DOHH2 (cell line): Measurements from ENCODE around the gene PIGX.

ENCODE experiments used
- H3F3A ChIP-seq: fragments of 200-600 bp; sonication (generic), shearing (Covaris generic); 2 replicates; pipeline ENCODE4 v1.6.0; 2016; ENCODE audit warnings: antibody characterized with exemption, mild to moderate bottlenecking; ENCODE audit not compliant: control insufficient read depth, insufficient read depth
- H3K27ac ChIP-seq: fragments of 200-600 bp; sonication (generic); 2 replicates; pipeline ENCODE4 v1.5.1; 2014; ENCODE audit warnings: low read depth, mild to moderate bottlenecking, low read length, moderate library complexity
- H3K27me3 ChIP-seq: fragments of 200-600 bp; sonication (generic); 2 replicates; pipeline ENCODE4 v1.6.1; 2014; ENCODE audit warnings: mild to moderate bottlenecking, low read length, mixed read lengths; ENCODE audit not compliant: control insufficient read depth
- H3K36me3 ChIP-seq: fragments of 200-600 bp; sonication (generic); 2 replicates; pipeline ENCODE4 v1.6.1; 2014; ENCODE audit warnings: mild to moderate bottlenecking, low read length, moderate library complexity, mixed read lengths; ENCODE audit not compliant: control insufficient read depth
- H3K4me1 ChIP-seq: fragments of 200-600 bp; sonication (generic); 2 replicates; pipeline ENCODE4 v1.6.1; 2014; ENCODE audit warnings: mild to moderate bottlenecking, low read length, mixed read lengths; ENCODE audit not compliant: control insufficient read depth
- H3K4me2 ChIP-seq: fragments of 200-600 bp; sonication (generic); 2 replicates; pipeline ENCODE4 v1.6.0; 2014; ENCODE audit warnings: mild to moderate bottlenecking, low read length, moderate library complexity
- H3K4me3 ChIP-seq: fragments of 200-600 bp; sonication (generic); 2 replicates; pipeline ENCODE4 v1.5.1; 2014; ENCODE audit warnings: mild to moderate bottlenecking, low read length, mixed read lengths
- H3K79me2 ChIP-seq: fragments of 200-600 bp; sonication (generic); 2 replicates; pipeline ENCODE4 v1.6.1; 2014; ENCODE audit warnings: mild to moderate bottlenecking, low read length, mixed read lengths; ENCODE audit not compliant: control insufficient read depth
- H3K9me2 ChIP-seq: fragments of 200-600 bp; sonication (generic); replicated peaks from 2 replicates; pipeline ENCODE4 v1.6.1; 2014; ENCODE audit warnings: mild to moderate bottlenecking, low read length, mixed read lengths; ENCODE audit not compliant: control insufficient read depth
- H3K9me3 ChIP-seq: fragments of 200-600 bp; sonication (generic); 2 replicates; pipeline ENCODE4 v1.6.1; 2014; ENCODE audit warnings: antibody characterized with exemption, low read length, mixed read lengths; ENCODE audit not compliant: control insufficient read depth, insufficient read depth
- H4K20me1 ChIP-seq: fragments of 200-600 bp; sonication (generic); 2 replicates; pipeline ENCODE4 v1.6.0; 2014; ENCODE audit warnings: low read depth, mild to moderate bottlenecking, antibody characterized with exemption, low read length, moderate library complexity; ENCODE audit not compliant: control insufficient read depth, insufficient read depth
- EZH2phosphoT487 ChIP-seq: fragments of 200-600 bp; sonication (generic); IDR thresholded peaks from 2 replicates; pipeline ENCODE4 v1.6.1; 2017; ENCODE audit warnings: borderline replicate concordance, mild to moderate bottlenecking, antibody characterized with exemption, low read length, moderate library complexity, mixed read lengths
- TF ChIP-seq, protein P1 (sequence below): fragments of 200-600 bp; sonication (generic); IDR thresholded peaks from one replicate; pipeline ENCODE4 v1.5.1; 2014; ENCODE audit warnings: antibody characterized with exemption, mild to moderate bottlenecking, low read depth, low read length; ENCODE audit not compliant: poor library complexity, severe bottlenecking

Gene PIGX

DNA sequence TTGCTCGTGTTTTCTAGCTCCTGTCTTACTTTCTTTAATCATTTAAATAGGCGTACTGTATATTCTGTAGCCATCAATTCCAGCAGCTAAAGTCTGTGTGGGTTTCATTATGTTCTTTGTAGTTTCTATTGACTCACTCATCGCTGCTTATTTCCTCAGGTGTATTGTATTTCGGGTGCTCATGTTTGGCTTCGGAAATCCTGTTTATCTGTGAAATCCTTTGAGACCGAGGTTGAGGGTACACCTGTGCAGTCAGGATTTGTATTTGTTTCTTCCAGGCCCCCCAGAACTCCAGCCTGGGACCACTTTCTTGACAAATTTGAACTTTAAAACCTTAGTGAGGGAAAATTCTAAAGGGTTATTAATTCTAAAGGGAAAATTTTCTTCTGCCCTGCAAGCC is 25.5 kb downstream of the PIGX start:
- Histone ChIP-seq H3K9me3 (no peaks in the 10 kb centered on the region), H3K27ac (no peak overlapping the region), H4K20me1 (no peaks in the 10 kb centered on the region), H3K4me1 (peaks cover 13% of the 10 kb centered on the region), H3K27me3 (no peaks in the 10 kb centered on the region), H3K79me2 (peaks cover 32% of the 10 kb centered on the region), H3F3A (no peaks in the 10 kb centered on the region; the same call in 1 of the 2 replicates), H3K9me2 (no peaks in the 10 kb centered on the region), H3K36me3 (peaks cover 33% of the 10 kb centered on the region), H3K4me2 (no peak overlapping the region), H3K4me3 (no peak overlapping the region)
- TF ChIP-seq, protein P1, sequence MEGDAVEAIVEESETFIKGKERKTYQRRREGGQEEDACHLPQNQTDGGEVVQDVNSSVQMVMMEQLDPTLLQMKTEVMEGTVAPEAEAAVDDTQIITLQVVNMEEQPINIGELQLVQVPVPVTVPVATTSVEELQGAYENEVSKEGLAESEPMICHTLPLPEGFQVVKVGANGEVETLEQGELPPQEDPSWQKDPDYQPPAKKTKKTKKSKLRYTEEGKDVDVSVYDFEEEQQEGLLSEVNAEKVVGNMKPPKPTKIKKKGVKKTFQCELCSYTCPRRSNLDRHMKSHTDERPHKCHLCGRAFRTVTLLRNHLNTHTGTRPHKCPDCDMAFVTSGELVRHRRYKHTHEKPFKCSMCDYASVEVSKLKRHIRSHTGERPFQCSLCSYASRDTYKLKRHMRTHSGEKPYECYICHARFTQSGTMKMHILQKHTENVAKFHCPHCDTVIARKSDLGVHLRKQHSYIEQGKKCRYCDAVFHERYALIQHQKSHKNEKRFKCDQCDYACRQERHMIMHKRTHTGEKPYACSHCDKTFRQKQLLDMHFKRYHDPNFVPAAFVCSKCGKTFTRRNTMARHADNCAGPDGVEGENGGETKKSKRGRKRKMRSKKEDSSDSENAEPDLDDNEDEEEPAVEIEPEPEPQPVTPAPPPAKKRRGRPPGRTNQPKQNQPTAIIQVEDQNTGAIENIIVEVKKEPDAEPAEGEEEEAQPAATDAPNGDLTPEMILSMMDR: no peak
- no peak for TF ChIP-seq EZH2phosphoT487

DNA sequence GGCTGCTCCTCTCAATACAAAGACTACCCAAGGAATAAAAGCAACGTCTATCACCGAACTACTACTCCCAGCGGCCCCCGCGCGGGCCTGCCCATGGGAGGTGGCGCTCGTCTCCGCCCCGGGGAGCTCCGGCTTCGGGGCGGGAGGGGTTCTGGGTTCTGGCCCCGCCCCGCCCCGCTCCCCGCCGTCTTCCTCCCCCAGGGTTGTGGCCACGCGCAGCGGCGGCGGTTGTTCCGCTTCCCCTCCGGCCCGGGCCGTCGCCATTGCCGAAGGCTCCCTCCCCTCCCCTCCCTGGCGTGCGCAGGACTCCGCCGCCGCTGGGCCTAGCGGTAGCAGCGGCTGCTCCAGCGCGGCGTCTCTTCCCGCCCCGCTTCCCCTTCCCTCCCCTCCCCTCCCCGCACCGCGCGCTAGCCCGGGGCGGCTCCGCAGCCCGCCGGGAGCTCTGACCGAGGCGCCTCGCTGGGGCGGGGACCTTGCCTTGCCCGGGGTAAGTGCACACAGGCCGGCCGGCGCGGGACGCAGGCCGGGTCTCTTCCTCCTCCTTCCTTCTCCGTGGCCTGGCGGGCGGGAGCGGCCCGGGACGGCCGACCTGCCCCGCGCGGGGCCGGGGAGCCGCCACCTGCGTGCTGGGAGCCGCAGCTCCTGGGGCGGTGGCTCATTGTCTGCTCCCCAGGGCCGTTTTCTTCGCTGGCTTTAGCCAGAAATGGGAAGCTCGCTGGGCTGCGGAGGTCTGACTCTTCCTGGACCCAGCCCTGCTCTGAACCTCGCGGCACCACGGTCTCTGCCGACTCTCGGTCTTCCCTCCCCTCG is 27.7 kb downstream of the PIGX start, which contains the start of gene PAK2:
PAK2 (plus strand) TSS at position 187 of the 810 bp plus-strand sequence. CDS start 42,790 bp downstream, outside the sequence.
- Histone ChIP-seq H3K36me3 (peaks cover 30% of the 10 kb centered on the region), H3K9me3 (no peaks in the 10 kb centered on the region), H3F3A (no peaks in the 10 kb centered on the region; the same call in 1 of the 2 replicates), H3K9me2 (no peaks in the 10 kb centered on the region), H3K4me2 (peak within 1 kb of the TSS; percentile 78), H3K4me1 (peaks cover 18% of the 10 kb centered on the region), H3K27ac (peak within 1 kb of the TSS; percentile 73), H3K4me3 (peak within 1 kb of the TSS; percentile 94), H3K79me2 (peaks cover 54% of the 10 kb centered on the region), H3K27me3 (no peaks in the 10 kb centered on the region), H4K20me1 (no peaks in the 10 kb centered on the region)
- TF ChIP-seq, protein P1: no peak
- TF ChIP-seq EZH2phosphoT487: no peak

DNA sequence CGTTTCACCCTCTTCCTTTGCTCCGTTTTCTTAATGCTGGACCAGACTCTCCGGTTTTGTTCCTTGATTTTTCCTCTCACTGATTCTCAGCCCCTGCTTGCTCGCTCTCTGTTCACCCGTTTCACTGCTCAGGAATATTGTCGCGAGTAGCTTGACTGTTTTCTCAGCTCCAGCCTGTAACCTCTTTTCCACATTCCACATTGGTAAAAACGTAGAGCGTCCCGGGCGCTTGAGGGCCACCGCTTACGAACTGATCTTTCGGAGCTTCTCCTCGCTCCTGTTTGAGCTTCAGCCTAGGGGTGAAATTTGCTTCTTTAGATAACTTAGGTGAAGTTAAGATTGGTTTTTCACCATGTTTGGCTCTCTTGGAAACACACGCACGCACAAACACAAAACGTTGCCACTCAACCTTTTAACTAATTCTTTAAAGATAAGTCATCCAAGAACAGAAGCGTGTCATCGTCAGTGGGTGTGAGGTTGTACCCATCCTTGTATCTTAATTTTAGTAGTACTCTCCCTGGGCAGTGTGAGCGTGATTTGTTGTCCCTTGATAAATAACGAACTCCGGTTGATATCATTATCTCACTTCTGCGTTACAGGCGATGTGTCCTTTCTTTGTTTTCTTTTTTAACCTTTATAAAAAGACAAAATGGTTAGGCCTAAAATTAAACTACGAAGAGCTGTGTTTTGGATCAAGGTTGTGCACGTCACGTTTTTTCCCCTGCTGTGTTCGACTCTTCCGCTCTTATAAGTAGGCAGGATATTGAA is 28.5 kb downstream of the PIGX start:
- Histone ChIP-seq H3F3A (no peaks in the 10 kb centered on the region; the same call in 1 of the 2 replicates), H3K4me2 (peak overlapping the region; percentile 78), H3K79me2 (peaks cover 62% of the 10 kb centered on the region), H3K9me2 (no peaks in the 10 kb centered on the region), H3K4me1 (peaks cover 18% of the 10 kb centered on the region), H3K27ac (peak overlapping the region; percentile 73), H3K9me3 (no peaks in the 10 kb centered on the region), H3K4me3 (peak overlapping the region; percentile 94), H4K20me1 (no peaks in the 10 kb centered on the region), H3K36me3 (peaks cover 33% of the 10 kb centered on the region), H3K27me3 (no peaks in the 10 kb centered on the region)
- TF ChIP-seq, protein P1: no peak
- no peak for TF ChIP-seq EZH2phosphoT487
